Psoas muscle (tissue), 8 donors: Measurements from ENCODE around the gene SMAGP. TPM values are rescaled to one million over a fixed set of nuclear protein-coding genes. Genes with fewer than 3 reads are reported as not detected.

Source experiments
- ATAC-seq, 4 donors: fragments of 200-7000 bp; cut with Tn5 transposase; one replicate each; pipeline ENCODE4 v1.9.1; 2020; ENCODE audit warnings: moderate library complexity in 3 of 4, mild to moderate bottlenecking in 2 of 4
- DNase-seq, 2 donors: peaks; one replicate each; pipeline ENCODE4 v3.0.0-alpha.2; 2020
- H3K27ac ChIP-seq: fragments of 200-600 bp; one replicate; pipeline ENCODE4 v1.8.0; 2022
- H3K27me3 ChIP-seq, 3 donors: fragments of 200-600 bp in 1 of 3; one replicate each; pipeline versions ENCODE4 v1.6.1 to v1.8.0; 2013 to 2022; ENCODE audit warnings: low read length in 2 of 3, mild to moderate bottlenecking in 2 of 3, moderate library complexity in 1 of 3; ENCODE audit not compliant: insufficient read depth in 3 of 3
- H3K36me3 ChIP-seq, 2 donors: fragments of 200-600 bp in 1 of 2; one replicate each; pipeline versions ENCODE4 v1.6.1 to v1.8.0; 2013 to 2022; ENCODE audit warnings: low read depth in 1 of 2, mild to moderate bottlenecking in 1 of 2, moderate library complexity in 1 of 2; ENCODE audit not compliant: insufficient read depth in 1 of 2
- H3K4me1 ChIP-seq: fragments of 200-600 bp; one replicate; pipeline ENCODE4 v1.8.0; 2022
- H3K4me3 ChIP-seq: fragments of 200-600 bp; one replicate; pipeline ENCODE4 v1.8.0; 2022; ENCODE audit warnings: mild to moderate bottlenecking
- H3K9me3 ChIP-seq: fragments of 200-600 bp; one replicate; pipeline ENCODE4 v1.8.0; 2022
- CTCF ChIP-seq: fragments of 200-600 bp; IDR thresholded peaks from one replicate; pipeline ENCODE4 v1.8.0; 2022; ENCODE audit warnings: antibody characterized with exemption
- WGBS, 3 donors: extraction: QIAGEN DNeasy Blood & Tissue Kit; methylation state at CpG; one replicate each; pipeline versions ENCODE4 v1.1.6 to v1.1.7; 2013; 5-methylcytosine and 5-hydroxymethylcytosine counted together
- intact Hi-C, 2 donors: fragments of 100-400 bp; cut with DNase I; formaldehyde crosslinking; loops; one replicate each; pipeline versions ENCODE4 v1.11.0 to v1.14.2; 2022
- polyA plus RNA-seq, 3 donors: library from polyadenylated mRNA; stranded (reverse); fragments of 200-250 nt; gene quantifications; one replicate each; pipeline ENCODE4 v1.2.3, GENCODE V29; 2013
- total RNA-seq, 4 donors: library from RNA; stranded (reverse); fragmentation: NEBNext Ultra II Directional in 2 of 4; extraction: Animal tissue kit (Norgen Biotek cat#: 25700) in 2 of 4; gene quantifications; one replicate each; pipeline versions ENCODE4 v1.2.1 to v1.2.4, GENCODE V29; 2021 to 2023
- donor health status: healthy with polysubstance abuse.
- donor health status: DM: no; HTN: no; CAD: no; lungs with moderate emphysema.
- donor health status: Bipolar disorder and iron deficiency.
- donor health status: healthy.
- donor health status: DM: yes; HTN: yes; CAD: no.
- donor health status: DM: no; HTN: no; CAD: no.
- donor health status: DM: no; HTN: no; CAD: no.
- donor health status: DM: yes; HTN: yes; CAD: no.

Gene SMAGP
- total and polyA plus RNA-seq, 7 donors, result 1.8 to 5.2 (median 2.4) TPM

- Histone ChIP-seq H3K4me1 (peaks cover 24% of the 10 kb centered on the region), H3K4me3 (peak overlapping the region; percentile 100), H3K27ac (peak overlapping the region; percentile 100), H3K36me3 (peaks cover 4 to 32% of the 10 kb centered on the region in 2 donors), H3K27me3 (no peaks in the 10 kb centered on the region), H3K9me3 (no peaks in the 10 kb centered on the region)
- no peak for DNase-seq
- 9 to 10% (median 10%) methylated on average over 10 of the region's 10 CpGs for whole genome bisulfite sequencing, 3 donors
- ATAC-seq, result peak in 1 of 4 donors; percentile 4
- no peak for TF ChIP-seq CTCF
- intact Hi-C loops, result loop anchor here (1.0 to 10.0 kb wide), 4 partner anchors 19 to 473 kb away; partner anchors contain the start of genes POU6F1 (in 2 of the 2), ATF1 (in 1 of the 2) and CSRNP2 (in 1 of the 2)
Observed at GRCh38 chr12:51238037-51238509, 32.1 kb downstream of the SMAGP start.

- DNase-seq (no peak), ATAC-seq (no peak)
- TF ChIP-seq CTCF, result no peak
- 57 to 70% (median 61%) methylated on average over 5 of the region's 5 CpGs for WGBS, 3 donors
- H3K27me3 ChIP-seq, result no peaks in the 10 kb centered on the region
- no peak overlapping the region for H3K27ac ChIP-seq
- no peak overlapping the region for H3K4me3 ChIP-seq
- no peaks in the 10 kb centered on the region for H3K9me3 ChIP-seq
- no peaks in the 10 kb centered on the region for H3K36me3 ChIP-seq
- intact Hi-C loops, result loop anchor here in 1 of 2 donors (10.0 kb wide), 1 partner anchor 470 kb away; the partner anchor contains the start of gene ATF1
- peaks cover 5% of the 10 kb centered on the region for H3K4me1 ChIP-seq
Observed at GRCh38 chr12:51234530-51234929, 35.7 kb downstream of the SMAGP start.

GRCh38 chr12:51232642-51233041, 37.6 kb downstream of the SMAGP start:
- ATAC-seq, result no peak
- no peaks in the 10 kb centered on the region for H3K27me3 ChIP-seq
- intact Hi-C loops, result loop anchor here in 1 of 2 donors (10.0 kb wide), 1 partner anchor 468 kb away; the partner anchor contains the start of gene ATF1
- no peaks in the 10 kb centered on the region for H3K4me1 ChIP-seq
- no peak for DNase-seq
- TF ChIP-seq CTCF, result no peak
- no peaks in the 10 kb centered on the region for H3K9me3 ChIP-seq
- no peak overlapping the region for H3K4me3 ChIP-seq
- H3K27ac ChIP-seq, result no peak overlapping the region
- H3K36me3 ChIP-seq, result no peaks in the 10 kb centered on the region

GRCh38 chr12:51229116-51229809, 41.0 kb downstream of the SMAGP start:
- ATAC-seq (no peak), DNase-seq (no peak)
- intact Hi-C loops, result no loop called here

More at GRCh38 chr12:51229116-51229809, 41.0 kb downstream of the SMAGP start:
- Histone ChIP-seq H3K4me1 (no peaks in the 10 kb centered on the region), H3K9me3 (no peaks in the 10 kb centered on the region), H3K27ac (no peak overlapping the region), H3K4me3 (no peak overlapping the region), H3K27me3 (no peaks in the 10 kb centered on the region), H3K36me3 (peaks cover 0 to 12% of the 10 kb centered on the region in 2 donors)
- 88 to 91% (median 90%) methylated on average over 7 of the region's 7 CpGs for WGBS, 3 donors
- TF ChIP-seq CTCF, result no peak
